B cell (primary cell): ENCODE data around the gene ZNF775. TPM values are rescaled to one million over a fixed set of nuclear protein-coding genes. Genes with fewer than 3 reads are reported as not detected.

ENCODE experiments used
- ATAC-seq: fragments of 200-7000 bp; cut with Tn5 transposase; one replicate; pipeline ENCODE4 v1.10.0; 2021; ENCODE audit warnings: low read depth, mild to moderate bottlenecking, moderate number of reproducible peaks, moderate library complexity
- CTCF ChIA-PET: fragments of 350-600 bp; sonication (Branson Sonifier 250); formaldehyde crosslinking; loops from one replicate; lab custom pipeline; 2021; ENCODE audit warnings: antibody characterized with exemption, inconsistent platforms; lab: Charles Lee
- POLR2A ChIA-PET: fragments of 350-600 bp; sonication (Branson Sonifier 250); formaldehyde crosslinking; loops from one replicate; lab custom pipeline; 2021; ENCODE audit warnings: antibody characterized with exemption; lab: Charles Lee
- DNase-seq: peaks from one replicate; pipeline ENCODE4 v3.0.0; 2013
- H2AFZ ChIP-seq: 2 replicates; pipeline ENCODE4 v1.6.1; 2012; ENCODE audit warnings: mild to moderate bottlenecking, low read depth, low read length; ENCODE audit not compliant: insufficient read depth, poor library complexity, severe bottlenecking
- H3K27ac ChIP-seq, 2 donors: 1 replicate in 1 of 2; 2 replicates in 1 of 2; pipeline ENCODE4 v1.5.1; 2012 to 2013; ENCODE audit warnings: low read length in 2 of 2, mild to moderate bottlenecking in 2 of 2, moderate library complexity in 1 of 2
- H3K27me3 ChIP-seq, 4 experiments: fragments of 200-600 bp in 1 of 4; sonication (generic) in 1 of 4; replicated peaks in 1 of 4; 1 replicate in 2 of 4; 2 replicates in 2 of 4; pipeline versions ENCODE4 v1.6.1 to v1.7.0; 2013 to 2016; ENCODE audit warnings: low read length in 3 of 4, mild to moderate bottlenecking in 2 of 4, mixed read lengths in 1 of 4, moderate library complexity in 1 of 4; ENCODE audit not compliant: insufficient read depth in 4 of 4, control insufficient read depth in 3 of 4; ENCODE audit errors: control extremely low read depth in 1 of 4
- H3K36me3 ChIP-seq, 2 experiments: replicated peaks in 1 of 2; 1 replicate in 1 of 2; 2 replicates in 1 of 2; pipeline versions ENCODE4 v1.6.1 to v1.7.1; 2013; ENCODE audit warnings: low read length in 1 of 2; ENCODE audit not compliant: insufficient read depth in 2 of 2, control insufficient read depth in 1 of 2; ENCODE audit errors: control extremely low read depth in 1 of 2, extremely low read depth in 1 of 2
- H3K4me1 ChIP-seq, 2 donors: fragments of 200-600 bp in 1 of 2; sonication (generic) in 1 of 2; 1 replicate in 1 of 2; 2 replicates in 1 of 2; pipeline versions ENCODE4 v1.5.1 to v1.6.1; 2013 to 2017; ENCODE audit warnings: low read length in 2 of 2; ENCODE audit not compliant: control insufficient read depth in 2 of 2, insufficient read depth in 2 of 2
- H3K4me2 ChIP-seq: replicated peaks from 2 replicates; pipeline ENCODE3; 2012; ENCODE audit warnings: mild to moderate bottlenecking, low read depth, low read length; ENCODE audit not compliant: poor library complexity, severe bottlenecking
- H3K4me3 ChIP-seq, 5 experiments: fragments of 200-600 bp in 1 of 5; sonication (generic) in 1 of 5; 1 replicate in 3 of 5; 2 replicates in 2 of 5; pipeline versions ENCODE4 v1.5.1 to v1.7.0; 2011 to 2016; ENCODE audit warnings: low read length in 4 of 5, mild to moderate bottlenecking in 4 of 5, low read depth in 2 of 5, control low read depth in 1 of 5, moderate library complexity in 1 of 5; ENCODE audit not compliant: insufficient read depth in 1 of 5; ENCODE audit errors: control extremely low read depth in 1 of 5, extremely low read depth in 1 of 5
- H3K79me2 ChIP-seq: fragments of 200-600 bp; sonication (generic); one replicate; pipeline ENCODE4 v1.6.0; 2016; ENCODE audit warnings: low read length; ENCODE audit not compliant: control insufficient read depth, insufficient read depth
- H3K9ac ChIP-seq: fragments of 200-600 bp; sonication (generic); 2 replicates; pipeline ENCODE4 v1.6.1; 2017; ENCODE audit warnings: mild to moderate bottlenecking, low read length, moderate library complexity
- H3K9me3 ChIP-seq, 3 donors: one replicate each; pipeline versions ENCODE4 v1.6.1 to v1.7.1; 2013; ENCODE audit warnings: low read length in 2 of 3; ENCODE audit not compliant: control insufficient read depth in 2 of 3, insufficient read depth in 1 of 3; ENCODE audit errors: control extremely low read depth in 1 of 3
- H4K20me1 ChIP-seq: 2 replicates; pipeline ENCODE4 v1.6.0; 2012; ENCODE audit warnings: mild to moderate bottlenecking, low read length; ENCODE audit not compliant: insufficient read depth, control insufficient read depth, poor library complexity, severe bottlenecking
- H3K27ac Mint-ChIP-seq: one replicate; pipeline ENCODE4 v1.8.0; 2021; ENCODE audit warnings: mixed read lengths
- H3K27me3 Mint-ChIP-seq: one replicate; pipeline ENCODE4 v1.8.0; 2021; ENCODE audit warnings: mixed read lengths
- H3K4me1 Mint-ChIP-seq: one replicate; pipeline ENCODE4 v1.8.0; 2021; ENCODE audit warnings: mixed read lengths
- H3K4me3 Mint-ChIP-seq: one replicate; pipeline ENCODE4 v1.8.0; 2021; ENCODE audit warnings: mixed read lengths
- H3K9me3 Mint-ChIP-seq: one replicate; pipeline ENCODE4 v1.8.0; 2022; ENCODE audit warnings: mixed read lengths; ENCODE audit not compliant: insufficient read depth
- CTCF ChIP-seq: fragments of 200-600 bp; IDR thresholded peaks from one replicate; pipeline ENCODE4 v1.8.0; 2022; ENCODE audit warnings: antibody characterized with exemption, mild to moderate bottlenecking
- EZH2 ChIP-seq: IDR thresholded peaks from 2 replicates; pipeline ENCODE4 v1.6.1; 2012; ENCODE audit warnings: borderline replicate concordance, low read depth, mild to moderate bottlenecking, moderate library complexity, low read length; ENCODE audit not compliant: insufficient read depth, poor library complexity, severe bottlenecking
- WGBS: methylation state at CpG from one replicate; pipeline ENCODE4 v1.1.5; 2013; ENCODE audit warnings: missing lambda C conversion rate; ENCODE audit not compliant: insufficient coverage; 5-methylcytosine and 5-hydroxymethylcytosine counted together
- intact Hi-C: fragments of 100-400 bp; cut with micrococcal nuclease; formaldehyde crosslinking; loops from one replicate; pipeline ENCODE4 v1.10.0; 2022
- polyA plus RNA-seq: library from polyadenylated mRNA; depleted of rRNA; stranded (reverse); fragments of >200 nt; gene quantifications from 2 replicates; pipeline ENCODE4 v1.2.3, GENCODE V29; 2012
- total RNA-seq, 2 donors: library from RNA; stranded (reverse); fragments of 120-200 nt in 1 of 2; gene quantifications; 1 replicate in 1 of 2; 2 replicates in 1 of 2; pipeline versions ENCODE4 v1.2.3 to v1.2.4, GENCODE V29; 2013 to 2022

ZNF775 gene
- total and polyA plus RNA-seq, 2 donors (not counting 1 experiment from before 2014, with no cell fraction given): 4.2 to 12.1 TPM

- no peak overlapping the region for H3K4me2 ChIP-seq
- H3K9ac ChIP-seq: no peak overlapping the region
- no peak overlapping the region for H3K4me3 ChIP-seq
- H2AFZ ChIP-seq: no peak overlapping the region
- Mint-ChIP-seq H3K27me3 (no peaks in the 10 kb centered on the region), H3K4me3 (peak overlapping the region; percentile 59), H3K4me1 (peaks cover 36% of the 10 kb centered on the region), H3K9me3 (no peaks in the 10 kb centered on the region), H3K27ac (peak overlapping the region; percentile 75)
- H3K79me2 ChIP-seq: peaks cover 28% of the 10 kb centered on the region
- H3K36me3 ChIP-seq: no peaks in the 10 kb centered on the region
- peaks cover 0 to 3% (median 0%) of the 10 kb centered on the region in 3 donors for H3K9me3 ChIP-seq
- ATAC-seq: no peak
- no peaks in the 10 kb centered on the region for H3K27me3 ChIP-seq
- H4K20me1 ChIP-seq: peaks cover 6% of the 10 kb centered on the region
- no peak for DNase-seq
- 100% methylated on average over 1 of the region's 4 CpGs for WGBS
- intact Hi-C loops: no loop called here
- H3K27ac ChIP-seq: no peak overlapping the region
- CTCF ChIA-PET: interaction anchor here (1.0 kb wide), 1 partner anchor 39 kb away, joined by 3 read pairs; no protein-coding TSS in a partner anchor
- H3K4me1 ChIP-seq: peaks cover 15 to 37% of the 10 kb centered on the region in 2 donors
- POLR2A ChIA-PET: interaction anchor here (1.0 kb wide), 1 partner anchor 24 kb away, joined by 3 read pairs; no protein-coding TSS in a partner anchor
- TF ChIP-seq CTCF: no peak
- no peak for TF ChIP-seq EZH2
Observed at GRCh38 chr7:150382844-150383225, 3.7 kb downstream of the ZNF775 start.

- ATAC-seq (no peak), DNase-seq (no peak)
- H3K9me3 Mint-ChIP-seq: no peaks in the 10 kb centered on the region
- Histone ChIP-seq H3K9me3 (peaks cover 0 to 3% (median 0%) of the 10 kb centered on the region in 3 donors), H3K27ac (no peak overlapping the region), H3K79me2 (peaks cover 28% of the 10 kb centered on the region), H3K4me3 (no peak overlapping the region), H3K36me3 (no peaks in the 10 kb centered on the region), H3K4me2 (no peak overlapping the region), H3K27me3 (no peaks in the 10 kb centered on the region), H3K9ac (no peak overlapping the region), H2AFZ (no peak overlapping the region), H4K20me1 (peaks cover 6% of the 10 kb centered on the region), H3K4me1 (peaks cover 8 to 28% of the 10 kb centered on the region in 2 donors)
- no peak for TF ChIP-seq CTCF
- TF ChIP-seq EZH2: no peak
- ChIA-PET CTCF (interaction anchor here (0.6 kb wide), 1 partner anchor 17 kb away, joined by 3 read pairs; no protein-coding TSS in a partner anchor), POLR2A (interaction anchor here (1.0 kb wide), 1 partner anchor 23 kb away, joined by 3 read pairs; no protein-coding TSS in a partner anchor)
- 93% methylated on average over 20 of the region's 22 CpGs for WGBS
- H3K4me3 Mint-ChIP-seq: no peak overlapping the region
- peaks cover 31% of the 10 kb centered on the region for H3K4me1 Mint-ChIP-seq
- no peak overlapping the region for H3K27ac Mint-ChIP-seq
- intact Hi-C loops: no loop called here
- no peaks in the 10 kb centered on the region for H3K27me3 Mint-ChIP-seq
Observed at GRCh38 chr7:150383710-150384397, 4.7 kb downstream of the ZNF775 start.
